Activated CD8-positive, alpha-beta memory T cell treated with anti-CD3 and anti-CD28 coated beads for 4 hours (primary cell): Measurements from ENCODE around the gene CASP10.

Experiments used
- DNase-seq, 2 donors: peaks; one replicate each; pipeline ENCODE4 v3.0.0-alpha.2; 2020; ENCODE audit warnings: low read depth in 2 of 2

CASP10 gene

GRCh38 chr2:201260302-201260800 lies 77.4 kb downstream of the CASP10 start, which contains the start of gene CASP8:
Gene CASP8 (plus strand): TSS chr2:201260536. CDS start chr2:201266487, 5,951 bp downstream.
- DNase-seq: peak; percentile 38 to 59

- no peak for DNase-seq
Measured at GRCh38 chr2:201261471-201261870, 78.5 kb downstream of the CASP10 start.

GRCh38 chr2:201261906-201262305 lies 79.0 kb downstream of the CASP10 start:
- no peak for DNase-seq

- no peak for DNase-seq
Measured at GRCh38 chr2:201262718-201263117, 79.8 kb downstream of the CASP10 start.

- DNase-seq: no peak
Measured at GRCh38 chr2:201263779-201264178, 80.8 kb downstream of the CASP10 start.

- no peak for DNase-seq
Measured at GRCh38 chr2:201264472-201265173, 81.7 kb downstream of the CASP10 start.

- DNase-seq: no peak
Measured at GRCh38 chr2:201266629-201267028, 83.7 kb downstream of the CASP10 start.

GRCh38 chr2:201267278-201268030 lies 84.5 kb downstream of the CASP10 start:
- no peak for DNase-seq

- DNase-seq: no peak
Measured at GRCh38 chr2:201269764-201270163, 86.8 kb downstream of the CASP10 start.

- DNase-seq: no peak
Measured at GRCh38 chr2:201270293-201271001, 87.5 kb downstream of the CASP10 start.

GRCh38 chr2:201271917-201272316 lies 89.0 kb downstream of the CASP10 start:
- DNase-seq: no peak

- no peak for DNase-seq
Measured at GRCh38 chr2:201273330-201273983, 90.5 kb downstream of the CASP10 start.

- DNase-seq: no peak
Measured at GRCh38 chr2:201275069-201275468, 92.1 kb downstream of the CASP10 start.

- DNase-seq: no peak
Measured at GRCh38 chr2:201275990-201276389, 93.0 kb downstream of the CASP10 start.

- DNase-seq: no peak
Measured at GRCh38 chr2:201276511-201276910, 93.6 kb downstream of the CASP10 start.
